Activated CD4-positive, alpha-beta T cell treated with anti-CD3 and anti-CD28 coated beads, Interleukin-2, amount 10 ng/mL, durations not matched to agents 24 days and 14 days (primary cell): ENCODE measurements around the gene TMEM234. TPM values are rescaled to one million over a fixed set of nuclear protein-coding genes. Genes with fewer than 3 reads are reported as not detected.
"Not testable (repeated sequence)": the region's sequence is repeated elsewhere in the genome, so short reads cannot be mapped to it uniquely, and the experiment has no call there.

Experiments used
- DNase-seq: peaks from one replicate; pipeline ENCODE4 v3.0.0; 2022
- H3K27ac Mint-ChIP-seq: one replicate; pipeline ENCODE4 v1.8.0; 2022; ENCODE audit warnings: mild to moderate bottlenecking, mixed read lengths
- H3K27me3 Mint-ChIP-seq: one replicate; pipeline ENCODE4 v1.8.0; 2022; ENCODE audit warnings: mixed read lengths
- H3K36me3 Mint-ChIP-seq: one replicate; pipeline ENCODE4 v1.8.0; 2022; ENCODE audit warnings: low read depth, mild to moderate bottlenecking, mixed read lengths
- H3K4me1 Mint-ChIP-seq: one replicate; pipeline ENCODE4 v1.8.0; 2021; ENCODE audit warnings: mixed read lengths
- H3K4me3 Mint-ChIP-seq: one replicate; pipeline ENCODE4 v1.8.0; 2022; ENCODE audit warnings: mild to moderate bottlenecking, moderate library complexity, mixed read lengths
- H3K9me3 Mint-ChIP-seq: one replicate; pipeline ENCODE4 v1.8.0; 2021; ENCODE audit warnings: mixed read lengths
- intact Hi-C: fragments of 100-400 bp; cut with micrococcal nuclease; formaldehyde crosslinking; loops from one replicate; pipeline ENCODE4 v1.15.1; 2023
- total RNA-seq: library from RNA; stranded (reverse); gene quantifications from 2 replicates; pipeline ENCODE4 v1.2.3, GENCODE V29; 2022

The TMEM234 gene
- total RNA-seq, result 10.6 and 10.9 TPM in 2 replicates

DNA sequence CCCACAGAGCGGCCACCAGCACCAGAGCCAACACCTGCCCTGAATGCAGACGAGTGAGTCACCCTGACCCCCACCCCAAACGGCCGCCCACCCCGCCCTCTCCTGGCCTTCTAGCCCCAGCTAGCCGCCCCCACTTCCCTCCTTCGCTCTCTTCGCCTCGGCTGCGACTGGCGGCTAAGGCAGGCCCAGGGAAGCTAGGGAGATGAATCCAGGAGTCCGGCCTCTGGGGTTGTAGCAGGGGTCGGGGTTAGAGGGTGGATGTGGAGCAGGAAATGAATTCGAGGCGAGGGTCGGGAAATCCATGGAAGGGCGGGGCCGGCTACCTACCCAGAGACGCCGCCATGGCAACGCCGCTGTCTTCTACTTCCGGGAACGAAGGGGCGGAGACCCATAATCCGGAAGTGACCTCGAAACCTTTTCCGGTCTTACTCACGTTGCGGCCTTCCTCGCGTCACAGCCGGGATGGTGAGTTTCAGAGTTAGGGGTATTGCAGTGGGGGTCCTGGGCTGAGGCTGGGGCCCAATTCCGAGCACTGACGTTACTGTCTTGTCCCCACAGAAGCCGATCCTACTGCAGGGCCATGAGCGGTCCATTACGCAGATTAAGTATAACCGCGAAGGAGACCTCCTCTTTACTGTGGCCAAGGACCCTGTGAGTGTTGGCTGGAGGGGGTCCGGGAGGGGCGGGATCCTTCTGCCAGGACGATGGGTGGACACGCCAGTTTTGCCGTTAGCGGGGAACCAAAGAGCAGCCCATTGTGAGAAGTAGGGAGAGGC, at the start of gene TMEM234, which contains the start of gene EIF3I:
Gene TMEM234, minus strand, starts transcription at position 374 of the 776 bp plus-strand sequence. Its CDS starts 31 bp downstream, at position 343.
Gene EIF3I, plus strand, starts transcription at position 428 of the 776 bp plus-strand sequence. Its CDS starts 35 bp downstream, at position 463.
- Mint-ChIP-seq H3K27ac (peak within 1 kb of the TSS; percentile 95), H3K36me3 (peaks cover 20% of the 10 kb centered on the region), H3K27me3 (no peaks in the 10 kb centered on the region), H3K4me3 (peak within 1 kb of the TSS; percentile 94), H3K4me1 (peaks cover 29% of the 10 kb centered on the region), H3K9me3 (no peaks in the 10 kb centered on the region)
- intact Hi-C loops, result loop anchor here (1.0 to 5.0 kb wide), 5 partner anchors 17 to 172 kb away; partner anchors contain the start of genes BSDC1, HDAC1, IQCC and MARCKSL1
- DNase-seq, result peak; percentile 98

DNA sequence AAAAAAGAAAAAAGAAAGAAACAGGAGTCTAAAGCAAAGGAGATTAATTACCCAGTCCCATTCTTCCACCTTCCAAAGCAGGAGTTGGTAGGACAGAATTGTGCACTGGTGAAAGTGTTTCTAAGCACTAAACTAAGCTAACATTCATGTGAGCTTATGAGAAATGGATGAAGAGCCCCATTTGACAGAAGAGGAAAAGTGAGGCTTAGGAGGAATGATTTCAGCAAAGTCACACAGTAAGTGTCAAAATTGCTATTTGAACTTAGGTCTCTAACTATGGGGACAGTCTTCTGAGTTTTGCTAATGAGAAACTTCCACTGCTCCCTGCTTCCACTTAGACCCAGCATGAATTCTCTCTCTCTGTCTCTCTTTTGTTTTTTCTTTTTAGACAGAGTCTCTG, 47.6 kb upstream of the TMEM234 start:
- no peaks in the 10 kb centered on the region for H3K9me3 Mint-ChIP-seq
- H3K27ac Mint-ChIP-seq, result peak overlapping the region; percentile 73
- peaks cover 53% of the 10 kb centered on the region for H3K36me3 Mint-ChIP-seq
- DNase-seq, result no peak
- H3K4me1 Mint-ChIP-seq, result peaks cover 58% of the 10 kb centered on the region
- H3K4me3 Mint-ChIP-seq, result peak overlapping the region; percentile 32
- no peaks in the 10 kb centered on the region for H3K27me3 Mint-ChIP-seq
- intact Hi-C loops, result loop anchor here (5.0 kb wide), 1 partner anchor 53 kb away; no protein-coding TSS in a partner anchor

DNA sequence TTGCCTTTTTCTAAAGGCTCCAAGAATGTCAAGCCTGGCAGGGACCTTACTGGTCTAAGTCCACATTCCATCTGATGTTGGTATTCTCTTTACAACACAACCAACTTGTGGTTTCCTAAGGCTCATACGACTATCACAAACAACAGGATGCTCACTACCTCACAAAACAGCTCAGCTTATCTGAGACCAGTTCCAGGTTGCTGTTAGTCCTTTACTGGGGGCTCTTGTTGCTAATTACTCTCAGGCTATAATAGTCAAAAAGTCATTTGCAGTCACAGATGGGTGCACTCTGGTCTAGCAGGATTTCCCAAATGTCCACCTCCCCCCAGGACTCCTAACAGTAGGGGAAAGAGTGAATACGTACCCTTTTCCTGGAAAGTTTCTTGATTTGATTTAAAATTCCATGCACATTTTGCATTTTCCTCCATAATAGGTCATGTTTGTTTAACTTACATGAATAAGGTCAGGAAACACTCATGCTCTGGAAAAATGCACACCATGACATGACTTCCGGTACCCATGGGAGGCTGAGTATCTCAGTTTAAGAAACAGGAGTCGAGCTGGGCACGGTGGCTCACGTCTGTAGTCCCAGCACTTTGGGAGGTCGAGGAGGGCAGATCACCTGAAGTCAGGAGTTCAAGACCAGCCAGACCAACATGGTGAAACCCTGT, 44.9 kb upstream of the TMEM234 start:
- no peaks in the 10 kb centered on the region for H3K27me3 Mint-ChIP-seq
- DNase-seq, result peak; percentile 75
- peak overlapping the region; percentile 76 for H3K4me3 Mint-ChIP-seq
- intact Hi-C loops, result no loop called here
- H3K4me1 Mint-ChIP-seq, result peaks cover 44% of the 10 kb centered on the region
- H3K9me3 Mint-ChIP-seq, result no peaks in the 10 kb centered on the region
- peaks cover 42% of the 10 kb centered on the region for H3K36me3 Mint-ChIP-seq
- peak overlapping the region; percentile 98 for H3K27ac Mint-ChIP-seq

DNA sequence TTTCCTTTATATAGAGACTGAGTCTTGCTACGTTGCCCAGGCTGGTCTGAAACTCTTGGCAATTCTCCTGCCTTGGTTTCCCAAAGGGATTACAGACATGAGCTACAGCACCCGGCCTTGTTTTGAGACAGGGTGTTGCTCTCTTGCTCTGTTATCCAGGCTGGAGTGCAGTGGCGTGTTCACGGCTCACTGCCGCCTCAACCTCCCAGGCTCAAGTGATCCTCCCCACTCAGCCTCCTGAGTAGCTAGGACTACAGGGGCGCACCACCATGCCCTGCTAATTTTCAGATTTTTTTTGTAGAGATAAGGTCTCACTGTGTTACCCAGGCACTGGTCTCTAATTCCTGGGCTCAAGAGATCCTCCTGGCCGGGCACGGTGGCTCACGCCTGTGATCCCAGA, 43.7 kb upstream of the TMEM234 start:
- H3K27me3 Mint-ChIP-seq, result no peaks in the 10 kb centered on the region
- intact Hi-C loops, result no loop called here
- peaks cover 34% of the 10 kb centered on the region for H3K4me1 Mint-ChIP-seq
- H3K36me3 Mint-ChIP-seq, result peaks cover 31% of the 10 kb centered on the region
- no peaks in the 10 kb centered on the region for H3K9me3 Mint-ChIP-seq
- H3K4me3 Mint-ChIP-seq, result peak overlapping the region; percentile 47
- DNase-seq, result peak; percentile 58
- peak overlapping the region; percentile 82 for H3K27ac Mint-ChIP-seq

DNA sequence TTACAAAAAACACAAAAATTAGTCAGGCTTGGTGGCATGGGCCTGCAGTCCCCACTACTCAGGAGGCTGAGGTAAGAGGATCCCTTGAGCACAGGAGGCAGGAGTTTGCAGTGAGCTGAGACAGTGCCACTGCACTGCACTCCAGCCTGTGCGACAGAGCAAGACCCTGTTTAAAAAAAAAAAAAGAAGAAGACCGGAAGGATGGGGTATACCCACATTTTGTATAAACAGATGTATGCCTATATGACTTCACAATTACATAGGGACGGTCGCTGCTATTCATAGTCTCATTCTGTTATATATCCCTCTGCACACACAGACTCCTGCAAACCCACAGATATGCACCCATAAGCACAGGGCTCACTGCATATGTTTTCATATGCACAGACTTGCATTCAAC, 41.6 kb upstream of the TMEM234 start:
- Mint-ChIP-seq H3K4me3 (peak overlapping the region; percentile 31), H3K27me3 (no peaks in the 10 kb centered on the region), H3K27ac (peak overlapping the region; percentile 76), H3K4me1 (peaks cover 36% of the 10 kb centered on the region), H3K36me3 (peaks cover 38% of the 10 kb centered on the region), H3K9me3 (no peaks in the 10 kb centered on the region)
- peak; percentile 70 for DNase-seq
- intact Hi-C loops, result loop anchor here (1.0 kb wide), 1 partner anchor 10 kb away; no protein-coding TSS in a partner anchor

DNA sequence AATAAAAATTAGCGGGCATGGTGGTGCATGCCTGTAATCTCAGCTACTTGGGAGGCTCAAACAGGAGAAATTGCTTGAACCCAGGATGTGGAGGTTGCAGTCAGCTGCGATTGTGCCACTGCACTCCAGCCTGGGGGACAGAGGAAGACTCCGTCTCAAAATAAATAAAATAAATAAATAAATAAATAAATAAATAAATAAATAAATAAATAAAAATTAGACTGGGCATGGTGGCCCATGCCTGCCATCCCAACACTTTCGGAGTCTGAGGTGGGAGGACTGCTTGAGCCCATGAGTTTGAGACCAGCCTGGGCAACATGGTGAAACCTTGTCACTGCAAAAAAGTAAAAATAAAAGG, 41.1 kb upstream of the TMEM234 start:
- H3K27ac Mint-ChIP-seq, result peak overlapping the region; percentile 76
- H3K36me3 Mint-ChIP-seq, result peaks cover 40% of the 10 kb centered on the region
- peaks cover 36% of the 10 kb centered on the region for H3K4me1 Mint-ChIP-seq
- H3K4me3 Mint-ChIP-seq, H3K9me3 Mint-ChIP-seq, H3K27me3 Mint-ChIP-seq, DNase-seq, intact Hi-C loops: not testable (repeated sequence)

DNA sequence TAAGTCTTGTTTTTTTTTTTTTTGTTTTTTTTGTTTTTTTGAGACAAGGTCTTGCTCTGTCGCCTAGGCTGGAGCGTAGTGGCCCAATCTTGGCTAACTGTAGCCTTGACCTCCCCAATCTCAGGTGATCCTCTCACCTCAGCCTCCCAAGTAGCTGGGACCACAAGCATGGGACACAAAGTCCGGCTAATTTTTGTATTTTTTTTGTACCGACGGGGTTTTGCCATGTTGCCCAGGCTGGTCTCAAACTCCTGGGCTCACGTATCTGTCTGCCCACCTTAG, 35.0 kb upstream of the TMEM234 start:
- intact Hi-C loops, result loop anchor here (10.0 kb wide), 1 partner anchor 182 kb away; the partner anchor contains the start of gene TMEM39B
- Mint-ChIP-seq H3K36me3 (peaks cover 48% of the 10 kb centered on the region), H3K27me3 (no peaks in the 10 kb centered on the region), H3K27ac (peak overlapping the region; percentile 93), H3K4me1 (peaks cover 48% of the 10 kb centered on the region), H3K4me3 (peak overlapping the region; percentile 83), H3K9me3 (no peaks in the 10 kb centered on the region)
- DNase-seq, result no peak

DNA sequence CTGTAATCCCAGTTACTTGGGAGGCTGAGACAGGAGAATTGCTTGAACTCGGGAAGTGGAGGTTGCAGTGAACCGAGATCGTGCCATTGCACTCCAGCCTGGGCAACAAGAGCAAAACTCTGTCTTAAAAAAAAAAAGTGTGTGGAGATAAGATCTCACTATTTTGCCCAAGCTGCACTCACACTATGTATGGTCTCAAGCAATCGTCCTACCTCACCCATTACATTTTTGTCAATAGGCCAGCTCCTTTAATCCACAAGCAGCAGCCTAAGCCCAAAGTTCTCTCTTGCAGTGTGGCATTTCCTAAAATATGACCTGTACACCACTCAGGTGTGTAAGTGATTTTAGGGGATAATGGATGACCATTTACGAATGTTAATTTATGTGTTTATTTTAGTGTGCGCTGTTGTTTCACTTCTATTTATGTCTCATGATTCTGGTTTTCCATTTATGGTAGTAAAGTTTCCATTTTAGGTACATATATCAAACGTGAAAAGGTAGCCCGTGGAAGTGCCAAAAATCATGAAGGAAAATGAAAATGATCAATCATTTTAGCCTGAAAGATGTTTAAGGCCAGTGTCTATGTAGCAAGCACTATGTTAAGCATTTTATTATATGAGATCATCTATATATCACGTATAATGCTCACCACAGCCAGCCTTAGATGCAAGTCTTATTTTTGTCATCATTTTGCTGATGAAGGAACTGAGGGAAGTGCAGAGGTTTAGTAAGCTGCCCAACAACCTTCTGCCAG, 34.5 kb upstream of the TMEM234 start:
- no peaks in the 10 kb centered on the region for H3K9me3 Mint-ChIP-seq
- peak overlapping the region; percentile 93 for H3K27ac Mint-ChIP-seq
- H3K4me3 Mint-ChIP-seq, result peak overlapping the region; percentile 83
- DNase-seq, result peak; percentile 71
- H3K27me3 Mint-ChIP-seq, result no peaks in the 10 kb centered on the region
- H3K36me3 Mint-ChIP-seq, result peaks cover 53% of the 10 kb centered on the region
- peaks cover 52% of the 10 kb centered on the region for H3K4me1 Mint-ChIP-seq
- intact Hi-C loops, result loop anchor here (10.0 kb wide), 1 partner anchor 182 kb away; the partner anchor contains the start of gene TMEM39B

DNA sequence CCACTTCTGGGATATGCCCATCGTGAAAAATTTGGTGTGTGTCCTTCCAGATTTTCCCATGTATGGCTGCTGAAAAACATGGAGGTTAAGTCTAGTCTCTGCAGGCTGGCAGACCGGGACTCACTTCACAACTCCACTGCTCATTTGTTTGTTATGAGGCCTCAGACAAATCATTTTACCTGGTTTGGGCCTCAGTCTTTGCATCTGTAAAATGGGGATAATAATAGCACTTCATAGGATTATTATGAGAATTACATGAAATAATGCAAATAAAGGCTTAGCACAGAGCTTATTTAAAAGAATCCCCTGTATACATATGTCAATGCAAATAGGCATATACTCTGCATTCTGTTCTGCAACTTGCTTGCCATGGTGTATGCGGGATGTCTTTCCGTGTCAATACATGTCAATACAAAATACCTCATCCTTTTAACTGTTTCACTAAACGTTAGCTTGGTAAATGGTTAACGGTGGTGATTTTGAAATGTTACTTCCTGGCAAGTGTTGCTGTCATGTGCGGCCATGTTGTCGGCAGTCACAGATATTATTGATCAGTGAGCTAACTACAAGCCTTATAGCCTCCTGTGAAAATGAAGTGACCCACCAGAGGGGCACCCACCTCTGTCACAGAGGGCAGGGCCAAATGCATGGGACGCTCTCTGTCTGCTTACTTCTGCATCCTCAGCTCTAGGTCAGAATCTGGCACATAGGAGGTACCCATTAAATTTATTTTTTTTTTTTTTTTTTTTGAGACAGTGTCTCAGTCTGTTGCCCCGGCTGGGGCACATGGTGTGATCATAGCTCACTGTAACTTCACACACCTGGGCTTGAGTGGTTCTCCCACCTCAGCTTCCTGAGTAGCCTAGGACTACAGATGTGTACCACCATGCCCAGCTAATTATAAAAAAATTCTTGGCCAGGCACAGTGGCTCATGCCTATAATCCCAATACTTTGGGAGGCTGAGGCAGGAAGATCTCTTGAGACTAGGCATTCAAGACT, 33.2 kb upstream of the TMEM234 start:
- Mint-ChIP-seq H3K9me3 (no peaks in the 10 kb centered on the region), H3K27ac (peak overlapping the region; percentile 90), H3K4me3 (peak overlapping the region; percentile 98), H3K27me3 (no peaks in the 10 kb centered on the region), H3K36me3 (peaks cover 53% of the 10 kb centered on the region), H3K4me1 (peaks cover 57% of the 10 kb centered on the region)
- intact Hi-C loops, result loop anchor here (10.0 kb wide), 1 partner anchor 181 kb away; the partner anchor contains the start of gene TMEM39B
- DNase-seq, result peak; percentile 81

DNA sequence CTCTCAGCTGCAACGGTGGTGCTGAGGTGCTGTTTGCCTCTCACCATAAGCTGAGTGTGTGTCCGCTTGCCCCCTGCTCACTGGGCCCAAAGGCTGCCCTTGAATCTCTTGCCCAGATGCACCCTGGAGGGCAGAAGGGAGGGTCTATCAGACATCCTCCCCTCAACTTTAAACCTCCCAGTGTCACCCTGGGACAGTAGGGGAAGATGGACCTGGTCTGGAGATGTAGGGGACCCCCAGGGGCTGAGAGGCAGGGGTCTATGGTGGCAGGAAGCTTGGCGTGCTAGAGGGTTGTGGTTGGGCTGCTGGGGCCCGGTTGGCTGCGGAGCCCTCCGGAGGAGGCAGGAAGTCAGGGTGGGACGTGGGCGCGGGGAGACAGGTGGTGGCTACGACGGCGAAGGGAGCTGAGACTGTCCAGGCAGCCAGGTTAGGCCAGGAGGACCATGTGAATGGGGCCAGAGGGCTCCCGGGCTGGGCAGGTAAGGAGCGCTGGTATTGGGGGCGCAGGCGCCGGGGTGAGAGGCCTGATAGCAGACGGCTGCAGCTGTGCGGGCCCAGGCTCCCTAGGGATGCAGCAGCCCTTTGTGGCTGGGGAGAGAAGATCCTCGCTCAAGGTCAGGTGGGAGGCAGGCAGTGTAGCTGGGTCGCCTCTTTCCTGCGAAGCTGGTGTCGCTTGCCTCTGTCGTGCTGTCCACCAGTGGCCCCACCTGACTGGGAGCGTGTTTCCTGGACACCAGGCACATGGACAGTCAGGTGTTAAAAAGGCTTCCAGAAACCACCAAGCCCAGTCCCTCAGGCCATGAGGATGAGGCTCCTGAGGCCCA, 29.0 kb upstream of the TMEM234 start, which contains the start of gene LCK:
Gene LCK, plus strand, starts transcription at position 373 of the 824 bp plus-strand sequence. CDS start 23,065 bp downstream, outside the sequence.
- peak; percentile 90 for DNase-seq
- H3K36me3 Mint-ChIP-seq, result peaks cover 31% of the 10 kb centered on the region
- no peaks in the 10 kb centered on the region for H3K27me3 Mint-ChIP-seq
- H3K4me3 Mint-ChIP-seq, result peak within 1 kb of the TSS; percentile 98
- peaks cover 75% of the 10 kb centered on the region for H3K4me1 Mint-ChIP-seq
- intact Hi-C loops, result loop anchor here (1.0 to 10.0 kb wide), 6 partner anchors 29 to 309 kb away; partner anchors contain the start of genes EIF3I, HDAC1, TMEM234 and TMEM39B
- H3K9me3 Mint-ChIP-seq, result no peaks in the 10 kb centered on the region
- H3K27ac Mint-ChIP-seq, result peak within 1 kb of the TSS; percentile 97

DNA sequence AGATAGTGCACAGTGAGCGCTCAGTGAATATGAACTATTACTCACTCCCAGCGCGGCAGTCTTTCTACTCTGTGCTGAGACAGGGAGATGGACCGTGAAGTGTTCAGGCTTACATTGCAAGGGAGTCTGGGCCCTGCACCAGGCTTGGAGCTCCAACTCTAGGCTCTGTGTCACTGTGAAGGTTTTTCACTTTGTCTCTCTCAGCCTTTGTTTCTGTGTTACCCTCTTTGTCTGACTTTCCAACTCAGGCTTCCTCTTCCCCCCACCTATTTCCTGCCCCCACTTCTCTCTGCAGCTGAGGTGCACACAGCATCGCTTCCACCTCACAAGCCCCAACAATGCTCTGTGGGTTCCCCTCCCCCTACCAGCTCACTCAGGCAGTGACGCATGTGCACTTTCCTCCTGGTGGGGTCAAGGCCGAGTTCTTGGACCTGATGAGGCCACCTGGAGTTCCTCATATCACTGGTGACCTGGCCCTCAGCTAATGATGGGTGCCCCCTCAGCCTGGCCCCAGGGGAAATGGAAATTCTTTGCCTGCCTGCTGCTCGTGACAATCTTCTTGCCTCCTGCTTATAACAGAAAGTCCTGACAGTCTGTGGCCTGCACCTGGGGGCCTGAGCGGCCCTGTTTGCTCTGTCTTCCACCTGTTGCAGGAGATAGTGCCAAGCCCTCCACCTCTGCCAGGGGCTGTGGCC, 27.8 kb upstream of the TMEM234 start:
- Mint-ChIP-seq H3K36me3 (peaks cover 26% of the 10 kb centered on the region), H3K4me3 (peak overlapping the region; percentile 98), H3K4me1 (peaks cover 70% of the 10 kb centered on the region), H3K27me3 (no peaks in the 10 kb centered on the region), H3K9me3 (no peaks in the 10 kb centered on the region), H3K27ac (peak overlapping the region; percentile 97)
- DNase-seq, result peak; percentile 95
- intact Hi-C loops, result loop anchor here (1.0 to 10.0 kb wide), 7 partner anchors 28 to 401 kb away; partner anchors contain the start of genes EIF3I, HDAC1, RBBP4 and TMEM234
